ENCODE data around the gene KIF1B.
A peak's percentile ranks its signal among the peaks of the same experiment; 100 is the strongest.
"Not testable (repeated sequence)": the region's sequence is repeated elsewhere in the genome, so short reads cannot be mapped to it uniquely, and the experiment has no call there.

KIF1B gene

DNA sequence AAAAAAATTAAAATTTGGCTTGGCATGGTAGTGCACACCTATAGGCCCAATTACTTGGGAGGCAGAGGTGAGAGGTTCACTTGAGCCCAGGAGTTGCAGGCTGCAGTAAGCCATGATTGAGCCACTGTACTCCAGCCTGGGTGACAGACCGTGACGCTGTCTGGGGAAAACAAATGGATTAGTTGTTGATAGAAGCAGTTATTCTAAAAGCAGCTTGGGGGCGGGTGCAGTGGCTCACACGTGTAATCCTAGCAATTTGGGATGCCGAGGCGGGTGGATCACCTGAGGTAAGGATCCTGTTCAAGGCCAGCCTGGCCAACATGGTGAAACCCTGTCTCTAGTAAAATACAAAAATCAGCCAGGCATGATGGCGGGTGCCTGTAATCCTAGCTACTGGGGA is 40.3 kb downstream of the KIF1B start:
- no peak for DNase-seq
- no peak for TF ChIP-seq CTCF (IDR thresholded peaks at IDR 0.05)
- H3K36me3 ChIP-seq: no peaks in the 10 kb centered on the region
- intact Hi-C loops (cut with DNase I; ENCODE audit: low total_unique reads): no loop called here
- H3K9me3 ChIP-seq: no peaks in the 10 kb centered on the region
- H3K4me3 ChIP-seq: no peak overlapping the region
- H3K4me1 ChIP-seq: peaks cover 0 to 28% (median 12%) of the 10 kb centered on the region in 4 donors
- no peaks in the 10 kb centered on the region for H3K27me3 ChIP-seq
- H3K27ac ChIP-seq: no peak overlapping the region

DNA sequence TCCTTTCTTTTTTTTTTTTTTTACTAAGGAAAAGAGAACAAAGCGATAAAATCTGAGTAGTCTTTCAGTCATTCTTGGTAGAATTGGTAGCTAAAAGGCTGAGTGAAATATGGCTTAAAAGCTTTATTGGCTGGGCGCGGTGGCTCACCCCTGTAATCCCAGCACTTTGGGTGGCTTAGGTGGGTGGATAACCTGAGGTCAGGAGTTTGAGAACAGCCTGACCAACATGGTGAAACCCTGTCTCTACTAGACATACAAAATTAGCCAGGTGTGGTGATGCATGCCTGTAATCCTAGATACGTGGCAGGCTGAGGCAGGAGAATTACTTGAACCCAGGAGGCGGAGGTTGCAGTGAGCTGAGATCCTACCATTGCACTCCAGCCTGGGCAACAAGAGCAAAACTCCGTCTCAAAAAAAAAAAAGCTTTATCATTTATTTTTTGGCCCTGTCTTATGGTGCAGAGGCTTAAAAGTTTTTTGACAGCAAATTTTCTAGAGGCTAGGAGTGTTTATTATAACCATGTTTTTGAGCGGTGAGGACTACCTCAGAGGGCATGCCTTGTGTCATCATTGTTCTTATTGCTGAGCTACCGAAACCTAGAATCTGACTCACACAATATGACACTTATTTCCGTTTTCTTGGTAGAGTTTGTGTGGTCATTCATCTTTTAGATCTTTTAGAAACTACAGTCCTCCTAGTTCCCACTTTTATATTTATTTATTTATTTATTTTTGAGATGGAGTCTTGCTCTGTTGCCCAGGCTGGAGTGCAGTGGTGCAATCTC is 41.1 kb downstream of the KIF1B start:
- H3K27ac ChIP-seq; intact Hi-C loops (cut with DNase I; ENCODE audit: low total_unique reads): not testable (repeated sequence)
- H3K4me1 ChIP-seq: peaks cover 0 to 25% (median 12%) of the 10 kb centered on the region in 4 donors

GRCh38 chr1:10252508-10252907 is 42.1 kb downstream of the KIF1B start:
- Histone ChIP-seq H3K4me3 (no peak overlapping the region), H3K4me1 (peaks cover 0 to 30% (median 12%) of the 10 kb centered on the region in 4 donors), H3K27me3 (no peaks in the 10 kb centered on the region), H3K36me3 (peaks cover 0 to 8% (median 8%) of the 10 kb centered on the region in 3 donors), H3K27ac (no peak overlapping the region), H3K9me3 (no peaks in the 10 kb centered on the region)
- intact Hi-C loops (cut with DNase I; ENCODE audit: low total_unique reads): no loop called here
- TF ChIP-seq CTCF (IDR thresholded peaks at IDR 0.05): no peak
- no peak for DNase-seq

More for the DNA sequence above, 41.1 kb downstream of the KIF1B start:
- not testable (repeated sequence) for DNase-seq, H3K36me3 ChIP-seq, H3K9me3 ChIP-seq, H3K4me3 ChIP-seq, H3K27me3 ChIP-seq

DNA sequence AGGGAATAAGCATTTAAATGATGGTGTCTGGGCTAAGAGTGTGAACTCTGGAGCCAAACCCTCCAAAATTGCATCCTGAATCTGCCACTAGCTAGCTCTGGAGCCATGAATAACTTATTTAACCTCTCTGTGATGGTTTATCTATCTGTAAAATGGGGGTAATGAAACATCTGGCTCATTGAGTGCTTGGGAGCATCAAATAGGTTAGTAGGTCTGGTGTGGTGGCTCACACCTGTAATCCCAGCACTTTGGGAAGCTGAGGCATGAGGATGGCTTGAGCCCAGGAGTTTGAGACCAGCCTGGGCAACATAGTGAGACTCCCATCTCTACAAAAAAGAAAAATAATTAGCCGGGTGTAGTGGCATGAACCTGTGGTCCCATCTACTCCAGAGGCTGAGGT is 42.8 kb downstream of the KIF1B start:
- H3K4me3 ChIP-seq: no peak overlapping the region
- DNase-seq: no peak
- peaks cover 0 to 11% (median 8%) of the 10 kb centered on the region in 3 donors for H3K36me3 ChIP-seq
- H3K27me3 ChIP-seq: no peaks in the 10 kb centered on the region
- intact Hi-C loops (cut with DNase I; ENCODE audit: low total_unique reads): no loop called here
- peak overlapping the region; percentile 17 to 48 for H3K27ac ChIP-seq
- H3K4me1 ChIP-seq: peaks cover 0 to 37% (median 15%) of the 10 kb centered on the region in 4 donors
- no peaks in the 10 kb centered on the region for H3K9me3 ChIP-seq
- no peak for TF ChIP-seq CTCF (IDR thresholded peaks at IDR 0.05)

DNA sequence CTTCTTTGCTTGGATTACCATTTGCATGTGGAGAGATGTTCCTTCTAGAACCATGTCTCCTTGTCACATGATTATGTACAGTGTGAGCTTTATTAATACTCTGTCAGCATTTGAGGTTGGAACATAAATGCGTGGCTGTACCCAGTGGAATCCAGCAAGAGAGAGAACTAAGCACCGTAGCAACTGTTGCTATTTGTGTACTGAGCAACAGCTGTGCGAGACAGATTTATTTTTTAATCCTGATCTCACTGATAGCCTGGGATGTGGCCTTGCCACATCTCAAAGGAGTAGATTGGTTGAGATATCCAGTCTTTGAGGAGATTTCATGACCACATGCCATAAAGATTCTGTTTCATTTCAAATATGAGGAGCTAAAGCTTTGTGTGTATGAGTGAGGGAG is 43.4 kb downstream of the KIF1B start:
- DNase-seq: peak in 1 of 2 donors; percentile 35
- Histone ChIP-seq H3K9me3 (no peaks in the 10 kb centered on the region), H3K27me3 (no peaks in the 10 kb centered on the region), H3K4me3 (no peak overlapping the region), H3K27ac (peak overlapping the region; percentile 17 to 48), H3K36me3 (peaks cover 0 to 14% (median 14%) of the 10 kb centered on the region in 3 donors), H3K4me1 (peaks cover 0 to 42% (median 17%) of the 10 kb centered on the region in 4 donors)
- intact Hi-C loops (cut with DNase I; ENCODE audit: low total_unique reads): no loop called here
- no peak for TF ChIP-seq CTCF (IDR thresholded peaks at IDR 0.05)

- intact Hi-C loops (cut with DNase I; ENCODE audit: low total_unique reads): no loop called here
- Histone ChIP-seq H3K4me3 (no peak overlapping the region), H3K27ac (no peak overlapping the region), H3K36me3 (peaks cover 17 to 50% (median 36%) of the 10 kb centered on the region in 3 donors), H3K27me3 (no peaks in the 10 kb centered on the region), H3K9me3 (no peaks in the 10 kb centered on the region), H3K4me1 (peaks cover 0 to 32% (median 16%) of the 10 kb centered on the region in 4 donors)
- TF ChIP-seq CTCF (IDR thresholded peaks at IDR 0.05): no peak
- no peak for DNase-seq
Measured at GRCh38 chr1:10257851-10258250, 47.5 kb downstream of the KIF1B start.

GRCh38 chr1:10259547-10259946 is 49.2 kb downstream of the KIF1B start:
- H3K27me3 ChIP-seq; DNase-seq; H3K4me3 ChIP-seq; intact Hi-C loops (cut with DNase I; ENCODE audit: low total_unique reads); H3K27ac ChIP-seq; H3K9me3 ChIP-seq: not testable (repeated sequence)
- Histone ChIP-seq H3K4me1 (peaks cover 0 to 17% (median 5%) of the 10 kb centered on the region in 4 donors), H3K36me3 (peaks cover 29 to 67% (median 36%) of the 10 kb centered on the region in 3 donors)
